Measurements from ENCODE around the gene NBEAL2. TPM values are rescaled to one million over a fixed set of nuclear protein-coding genes. Genes with fewer than 3 reads are reported as not detected.

Gene NBEAL2
- total RNA-seq, 1 donor from 2014 or later: 14.8 TPM

GRCh38 chr3:47016086-47016933 lies 36.8 kb downstream of the NBEAL2 start:
- Histone ChIP-seq H3K9me3 (ENCODE audit: insufficient read depth, low read depth, low read length) (no peaks in the 10 kb centered on the region), H3K4me2 (ENCODE audit: low read length) (peak overlapping the region; percentile 72), H2AFZ (ENCODE audit: low read depth, low read length) (no peak overlapping the region), H3K9ac (ENCODE audit: low read length) (peak overlapping the region; percentile 41), H3K4me1 (ENCODE audit: insufficient read depth, low read length) (peaks cover 29% of the 10 kb centered on the region), H3K27ac (ENCODE audit: low read depth, low read length) (peak overlapping the region; percentile 59), H3K4me3 (ENCODE audit: insufficient read depth, low read depth, low read length) (no peak overlapping the region), H4K20me1 (ENCODE audit: insufficient read depth, low read length) (peaks cover 23% of the 10 kb centered on the region), H3K79me2 (ENCODE audit: insufficient read depth, low read length) (peaks cover 18% of the 10 kb centered on the region), H3K27me3 (ENCODE audit: insufficient read depth, low read length) (no peaks in the 10 kb centered on the region), H3K36me3 (ENCODE audit: insufficient read depth, low read length) (peaks cover 28% of the 10 kb centered on the region)
- Mint-ChIP-seq H3K27me3 (ENCODE audit: low read depth, unreplicated experiment) (no peaks in the 10 kb centered on the region), H3K36me3 (ENCODE audit: low read depth, unreplicated experiment) (peaks cover 20% of the 10 kb centered on the region), H3K4me1 (ENCODE audit: low read depth, unreplicated experiment) (peaks cover 31% of the 10 kb centered on the region), H3K27ac (ENCODE audit: unreplicated experiment) (peak overlapping the region; percentile 88), H3K9me3 (ENCODE audit: unreplicated experiment) (no peaks in the 10 kb centered on the region), H3K4me3 (ENCODE audit: unreplicated experiment) (no peak overlapping the region)
- no peak for FAIRE-seq
- peak; percentile 38 for DNase-seq (ENCODE audit: low read depth)
- TF ChIP-seq EZH2 (IDR thresholded peaks at IDR 0.05; ENCODE audit: insufficient read depth, low read length): no peak
- TF ChIP-seq, protein P1, sequence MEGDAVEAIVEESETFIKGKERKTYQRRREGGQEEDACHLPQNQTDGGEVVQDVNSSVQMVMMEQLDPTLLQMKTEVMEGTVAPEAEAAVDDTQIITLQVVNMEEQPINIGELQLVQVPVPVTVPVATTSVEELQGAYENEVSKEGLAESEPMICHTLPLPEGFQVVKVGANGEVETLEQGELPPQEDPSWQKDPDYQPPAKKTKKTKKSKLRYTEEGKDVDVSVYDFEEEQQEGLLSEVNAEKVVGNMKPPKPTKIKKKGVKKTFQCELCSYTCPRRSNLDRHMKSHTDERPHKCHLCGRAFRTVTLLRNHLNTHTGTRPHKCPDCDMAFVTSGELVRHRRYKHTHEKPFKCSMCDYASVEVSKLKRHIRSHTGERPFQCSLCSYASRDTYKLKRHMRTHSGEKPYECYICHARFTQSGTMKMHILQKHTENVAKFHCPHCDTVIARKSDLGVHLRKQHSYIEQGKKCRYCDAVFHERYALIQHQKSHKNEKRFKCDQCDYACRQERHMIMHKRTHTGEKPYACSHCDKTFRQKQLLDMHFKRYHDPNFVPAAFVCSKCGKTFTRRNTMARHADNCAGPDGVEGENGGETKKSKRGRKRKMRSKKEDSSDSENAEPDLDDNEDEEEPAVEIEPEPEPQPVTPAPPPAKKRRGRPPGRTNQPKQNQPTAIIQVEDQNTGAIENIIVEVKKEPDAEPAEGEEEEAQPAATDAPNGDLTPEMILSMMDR (IDR thresholded peaks at IDR 0.05; ENCODE audit: insufficient read depth, low read depth, low read length): no peak

DNA sequence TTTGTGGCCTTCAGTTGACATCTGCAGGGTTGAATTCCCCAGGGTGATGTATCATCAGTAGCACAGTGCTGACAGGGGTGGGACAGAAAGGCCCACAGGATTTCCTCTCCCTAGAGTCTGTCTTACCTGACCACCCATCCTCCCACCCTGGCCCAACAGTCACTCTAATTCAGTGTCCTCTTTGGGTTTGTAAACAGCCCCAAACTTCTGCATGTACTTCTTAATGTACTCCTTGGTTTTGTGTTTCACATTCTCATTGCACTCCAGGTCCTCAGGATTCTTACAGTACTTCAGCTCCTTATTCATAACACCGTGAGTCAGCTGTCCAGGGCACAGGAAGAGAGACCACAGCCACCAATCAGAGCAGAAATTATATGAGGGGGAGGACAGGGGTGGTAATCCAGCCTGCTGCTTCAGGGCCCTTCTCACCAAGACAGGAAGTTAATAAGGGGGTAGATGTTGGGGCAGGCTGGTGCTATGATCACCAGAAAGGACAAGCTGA lies 37.5 kb downstream of the NBEAL2 start:
- DNase-seq (ENCODE audit: low read depth) (peak; percentile 88), FAIRE-seq (no peak)
- H3K36me3 ChIP-seq (ENCODE audit: insufficient read depth, low read length): peaks cover 28% of the 10 kb centered on the region
- H3K9me3 Mint-ChIP-seq (ENCODE audit: unreplicated experiment): no peaks in the 10 kb centered on the region
- TF ChIP-seq EZH2 (IDR thresholded peaks at IDR 0.05; ENCODE audit: insufficient read depth, low read length): no peak
- TF ChIP-seq, protein P1 (IDR thresholded peaks at IDR 0.05; ENCODE audit: insufficient read depth, low read depth, low read length): no peak
- H3K9ac ChIP-seq (ENCODE audit: low read length): peak overlapping the region; percentile 41
- H3K27me3 Mint-ChIP-seq (ENCODE audit: low read depth, unreplicated experiment): no peaks in the 10 kb centered on the region
- H3K79me2 ChIP-seq (ENCODE audit: insufficient read depth, low read length): peaks cover 23% of the 10 kb centered on the region
- H3K4me3 Mint-ChIP-seq (ENCODE audit: unreplicated experiment): no peak overlapping the region
- no peak overlapping the region for H3K4me3 ChIP-seq (ENCODE audit: insufficient read depth, low read depth, low read length)
- H3K9me3 ChIP-seq (ENCODE audit: insufficient read depth, low read depth, low read length): no peaks in the 10 kb centered on the region
- peak overlapping the region; percentile 88 for H3K27ac Mint-ChIP-seq (ENCODE audit: unreplicated experiment)
- peak overlapping the region; percentile 72 for H3K4me2 ChIP-seq (ENCODE audit: low read length)
- peaks cover 20% of the 10 kb centered on the region for H3K36me3 Mint-ChIP-seq (ENCODE audit: low read depth, unreplicated experiment)
- no peak overlapping the region for H2AFZ ChIP-seq (ENCODE audit: low read depth, low read length)
- peaks cover 29% of the 10 kb centered on the region for H3K4me1 ChIP-seq (ENCODE audit: insufficient read depth, low read length)
- peaks cover 27% of the 10 kb centered on the region for H4K20me1 ChIP-seq (ENCODE audit: insufficient read depth, low read length)
- peak overlapping the region; percentile 59 for H3K27ac ChIP-seq (ENCODE audit: low read depth, low read length)
- H3K4me1 Mint-ChIP-seq (ENCODE audit: low read depth, unreplicated experiment): peaks cover 31% of the 10 kb centered on the region
- no peaks in the 10 kb centered on the region for H3K27me3 ChIP-seq (ENCODE audit: insufficient read depth, low read length)

Data from astrocyte (in vitro differentiated cells and primary cell).